WTC11 (cell line): ENCODE data around the gene CCDC141. TPM values are rescaled to one million over a fixed set of nuclear protein-coding genes. Genes with fewer than 3 reads are reported as not detected.
A peak's percentile ranks its signal among the peaks of the same experiment; 100 is the strongest.

Experiments used
- ATAC-seq: fragments of 200-7000 bp; cut with Tn5 transposase; 2 replicates; pipeline ENCODE4 v1.10.0; 2021; ENCODE audit warnings: mild to moderate bottlenecking, moderate library complexity
- CTCF ChIA-PET: fragments of 300-600 bp; sonication (Branson Sonifier 250); formaldehyde crosslinking; loops from one replicate; lab custom pipeline; 2021; ENCODE audit warnings: antibody characterized with exemption; lab: Charles Lee
- POLR2A ChIA-PET: fragments of 350-600 bp; sonication (Branson Sonifier 250); formaldehyde crosslinking; loops from one replicate; lab custom pipeline; 2021; ENCODE audit warnings: antibody characterized with exemption; lab: Charles Lee
- DNase-seq: peaks from one replicate; pipeline ENCODE4 v3.0.0; 2021; ENCODE audit warnings: low spot score
- H3K27ac Mint-ChIP-seq: 2 replicates; pipeline ENCODE4 v1.8.0; 2021; ENCODE audit warnings: mixed read lengths
- H3K27me3 Mint-ChIP-seq: 2 replicates; pipeline ENCODE4 v1.8.0; 2021; ENCODE audit warnings: low read depth, mild to moderate bottlenecking, moderate library complexity, mixed read lengths
- H3K36me3 Mint-ChIP-seq: 2 replicates; pipeline ENCODE4 v1.8.0; 2021; ENCODE audit warnings: mixed read lengths
- H3K4me1 Mint-ChIP-seq: 2 replicates; pipeline ENCODE4 v1.8.0; 2022; ENCODE audit warnings: mixed read lengths
- H3K4me3 Mint-ChIP-seq: 2 replicates; pipeline ENCODE4 v1.8.0; 2021; ENCODE audit warnings: mild to moderate bottlenecking, moderate library complexity, mixed read lengths
- H3K9me3 Mint-ChIP-seq: 2 replicates; pipeline ENCODE4 v1.8.0; 2021; ENCODE audit warnings: mixed read lengths
- CBFB ChIP-seq: sonication (generic); formaldehyde crosslinking; IDR thresholded peaks from 2 replicates; pipeline ENCODE4 v1.8.1; 2022; ENCODE audit warnings: mild to moderate bottlenecking, low read depth, missing genetic modification reagents
- FOXJ3 ChIP-seq: sonication (generic); formaldehyde crosslinking; IDR thresholded peaks from 2 replicates; pipeline ENCODE4 v1.9.0; 2021; ENCODE audit warnings: missing genetic modification reagents, mild to moderate bottlenecking, borderline replicate concordance
- PRRX2 ChIP-seq: fragments of 250-450 bp; sonication (Bioruptor Pico); IDR thresholded peaks from 2 replicates; pipeline ENCODE4 v1.8.0; 2021; ENCODE audit warnings: mild to moderate bottlenecking
- RELA ChIP-seq: sonication (generic); formaldehyde crosslinking; IDR thresholded peaks from 2 replicates; pipeline ENCODE4 v1.8.1; 2022; ENCODE audit warnings: missing genetic modification reagents, mild to moderate bottlenecking, borderline replicate concordance
- RORB ChIP-seq: fragments of 250-450 bp; sonication (Bioruptor Pico); IDR thresholded peaks from 2 replicates; pipeline ENCODE4 v1.9.0; 2021; ENCODE audit warnings: mild to moderate bottlenecking
- SMAD3 ChIP-seq: sonication (generic); formaldehyde crosslinking; IDR thresholded peaks from 2 replicates; pipeline ENCODE4 v1.8.0; 2022; ENCODE audit warnings: missing genetic modification reagents, mild to moderate bottlenecking, borderline replicate concordance
- SMAD4 ChIP-seq: sonication (generic); formaldehyde crosslinking; IDR thresholded peaks from 2 replicates; pipeline ENCODE4 v1.8.0; 2022; ENCODE audit warnings: mild to moderate bottlenecking, missing genetic modification reagents
- TCF7 ChIP-seq: sonication (generic); formaldehyde crosslinking; IDR thresholded peaks from 2 replicates; pipeline ENCODE4 v1.8.0; 2022; ENCODE audit warnings: mild to moderate bottlenecking, low read depth, missing genetic modification reagents, moderate library complexity
- ZNF263 ChIP-seq: sonication (generic); formaldehyde crosslinking; IDR thresholded peaks from 2 replicates; pipeline ENCODE4 v1.8.1; 2022; ENCODE audit warnings: low read depth, mild to moderate bottlenecking, moderate library complexity, missing genetic modification reagents
- total RNA-seq: library from RNA; stranded (reverse); gene quantifications from 3 replicates; pipeline ENCODE4 v1.2.3, GENCODE V29; 2021
- TF ChIP-seq, protein P1 (sequence below): sonication (generic); formaldehyde crosslinking; IDR thresholded peaks from 2 replicates; pipeline ENCODE4 v1.8.0; 2022; ENCODE audit warnings: mild to moderate bottlenecking, missing genetic modification reagents
- TF ChIP-seq, protein P2 (sequence below): fragments of 200-600 bp; IDR thresholded peaks from 2 replicates; pipeline ENCODE4 v1.8.0; 2022; ENCODE audit warnings: antibody characterized with exemption
- TF ChIP-seq, protein P3 (sequence below): sonication (generic); formaldehyde crosslinking; IDR thresholded peaks from 2 replicates; pipeline ENCODE4 v1.8.0; 2022; ENCODE audit warnings: missing genetic modification reagents
- TF ChIP-seq, protein P4 (sequence below): sonication (generic); formaldehyde crosslinking; IDR thresholded peaks from 2 replicates; pipeline ENCODE4 v1.8.0; 2023; ENCODE audit warnings: missing genetic modification reagents, mild to moderate bottlenecking, borderline replicate concordance
- TF ChIP-seq, protein P5 (sequence below): sonication (generic); formaldehyde crosslinking; IDR thresholded peaks from 2 replicates; pipeline ENCODE4 v1.8.0; 2023; ENCODE audit warnings: mild to moderate bottlenecking, missing genetic modification reagents
- TF ChIP-seq, protein P6 (sequence below): sonication (generic); formaldehyde crosslinking; IDR thresholded peaks from 2 replicates; pipeline ENCODE4 v1.8.1; 2022; ENCODE audit warnings: mild to moderate bottlenecking, moderate library complexity, missing genetic modification reagents

CCDC141 gene
- total RNA-seq, 1 experiment from 2014 or later = 8.5 TPM

DNA sequence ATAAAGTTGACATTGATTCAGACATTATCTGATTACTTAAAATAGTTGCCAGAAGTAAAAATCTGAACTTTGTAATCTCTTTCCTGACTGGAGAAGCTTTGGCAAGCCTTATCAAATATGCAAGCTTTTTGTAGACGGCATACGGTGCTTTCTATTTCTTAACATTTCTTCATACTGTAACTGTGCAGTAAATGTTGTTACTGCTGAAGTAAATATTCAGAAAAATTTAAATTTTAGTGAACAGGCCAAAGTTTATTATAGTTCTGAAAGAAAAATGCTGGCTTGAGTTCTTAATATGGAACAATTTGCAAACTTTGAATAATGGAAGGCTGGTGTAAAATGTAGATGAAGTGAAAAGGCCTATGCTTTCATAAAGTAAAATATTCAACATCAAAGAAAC is 244.5 kb downstream of the CCDC141 start (continued):
- TF ChIP-seq SMAD3 (CRISPR knock-in tag) = no peak
- TF ChIP-seq RORB = no peak
- TF ChIP-seq RELA (CRISPR knock-in tag) = no peak
- TF ChIP-seq, protein P1, sequence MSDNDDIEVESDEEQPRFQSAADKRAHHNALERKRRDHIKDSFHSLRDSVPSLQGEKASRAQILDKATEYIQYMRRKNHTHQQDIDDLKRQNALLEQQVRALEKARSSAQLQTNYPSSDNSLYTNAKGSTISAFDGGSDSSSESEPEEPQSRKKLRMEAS = no peak
- TF ChIP-seq, protein P2, sequence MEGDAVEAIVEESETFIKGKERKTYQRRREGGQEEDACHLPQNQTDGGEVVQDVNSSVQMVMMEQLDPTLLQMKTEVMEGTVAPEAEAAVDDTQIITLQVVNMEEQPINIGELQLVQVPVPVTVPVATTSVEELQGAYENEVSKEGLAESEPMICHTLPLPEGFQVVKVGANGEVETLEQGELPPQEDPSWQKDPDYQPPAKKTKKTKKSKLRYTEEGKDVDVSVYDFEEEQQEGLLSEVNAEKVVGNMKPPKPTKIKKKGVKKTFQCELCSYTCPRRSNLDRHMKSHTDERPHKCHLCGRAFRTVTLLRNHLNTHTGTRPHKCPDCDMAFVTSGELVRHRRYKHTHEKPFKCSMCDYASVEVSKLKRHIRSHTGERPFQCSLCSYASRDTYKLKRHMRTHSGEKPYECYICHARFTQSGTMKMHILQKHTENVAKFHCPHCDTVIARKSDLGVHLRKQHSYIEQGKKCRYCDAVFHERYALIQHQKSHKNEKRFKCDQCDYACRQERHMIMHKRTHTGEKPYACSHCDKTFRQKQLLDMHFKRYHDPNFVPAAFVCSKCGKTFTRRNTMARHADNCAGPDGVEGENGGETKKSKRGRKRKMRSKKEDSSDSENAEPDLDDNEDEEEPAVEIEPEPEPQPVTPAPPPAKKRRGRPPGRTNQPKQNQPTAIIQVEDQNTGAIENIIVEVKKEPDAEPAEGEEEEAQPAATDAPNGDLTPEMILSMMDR = no peak
- TF ChIP-seq, protein P3, sequence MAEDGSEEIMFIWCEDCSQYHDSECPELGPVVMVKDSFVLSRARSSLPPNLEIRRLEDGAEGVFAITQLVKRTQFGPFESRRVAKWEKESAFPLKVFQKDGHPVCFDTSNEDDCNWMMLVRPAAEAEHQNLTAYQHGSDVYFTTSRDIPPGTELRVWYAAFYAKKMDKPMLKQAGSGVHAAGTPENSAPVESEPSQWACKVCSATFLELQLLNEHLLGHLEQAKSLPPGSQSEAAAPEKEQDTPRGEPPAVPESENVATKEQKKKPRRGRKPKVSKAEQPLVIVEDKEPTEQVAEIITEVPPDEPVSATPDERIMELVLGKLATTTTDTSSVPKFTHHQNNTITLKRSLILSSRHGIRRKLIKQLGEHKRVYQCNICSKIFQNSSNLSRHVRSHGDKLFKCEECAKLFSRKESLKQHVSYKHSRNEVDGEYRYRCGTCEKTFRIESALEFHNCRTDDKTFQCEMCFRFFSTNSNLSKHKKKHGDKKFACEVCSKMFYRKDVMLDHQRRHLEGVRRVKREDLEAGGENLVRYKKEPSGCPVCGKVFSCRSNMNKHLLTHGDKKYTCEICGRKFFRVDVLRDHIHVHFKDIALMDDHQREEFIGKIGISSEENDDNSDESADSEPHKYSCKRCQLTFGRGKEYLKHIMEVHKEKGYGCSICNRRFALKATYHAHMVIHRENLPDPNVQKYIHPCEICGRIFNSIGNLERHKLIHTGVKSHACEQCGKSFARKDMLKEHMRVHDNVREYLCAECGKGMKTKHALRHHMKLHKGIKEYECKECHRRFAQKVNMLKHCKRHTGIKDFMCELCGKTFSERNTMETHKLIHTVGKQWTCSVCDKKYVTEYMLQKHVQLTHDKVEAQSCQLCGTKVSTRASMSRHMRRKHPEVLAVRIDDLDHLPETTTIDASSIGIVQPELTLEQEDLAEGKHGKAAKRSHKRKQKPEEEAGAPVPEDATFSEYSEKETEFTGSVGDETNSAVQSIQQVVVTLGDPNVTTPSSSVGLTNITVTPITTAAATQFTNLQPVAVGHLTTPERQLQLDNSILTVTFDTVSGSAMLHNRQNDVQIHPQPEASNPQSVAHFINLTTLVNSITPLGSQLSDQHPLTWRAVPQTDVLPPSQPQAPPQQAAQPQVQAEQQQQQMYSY (CRISPR knock-in tag) = no peak
- no peak for TF ChIP-seq TCF7 (CRISPR knock-in tag)
- no peak for TF ChIP-seq FOXJ3 (CRISPR knock-in tag)

DNA sequence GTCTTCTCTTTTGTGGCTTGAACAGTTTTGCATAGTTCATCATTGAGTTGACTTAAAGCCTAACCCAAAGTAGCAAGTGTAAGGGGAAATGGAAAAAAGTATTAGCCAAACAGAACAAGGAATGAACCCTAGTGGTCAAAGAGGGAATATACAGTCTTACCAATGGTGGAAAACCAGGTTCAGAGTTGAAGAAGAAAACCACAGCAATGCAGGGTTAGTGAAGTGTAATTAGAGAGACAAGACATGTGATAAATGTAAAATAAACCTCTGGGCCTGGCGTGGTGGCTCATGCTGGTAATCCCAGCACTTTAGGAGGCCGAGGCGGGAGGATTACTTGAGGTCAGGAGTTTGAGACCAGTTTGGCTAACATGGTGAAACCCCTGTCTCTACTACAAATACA is 245.1 kb downstream of the CCDC141 start:
- DNase-seq = no peak
- no peaks in the 10 kb centered on the region for H3K27me3 Mint-ChIP-seq
- peak overlapping the region; percentile 39; the same call in 1 of the 2 replicates for H3K27ac Mint-ChIP-seq
- peak; percentile 89 for ATAC-seq
- H3K4me1 Mint-ChIP-seq = no peaks in the 10 kb centered on the region
- TF ChIP-seq SMAD4 (CRISPR knock-in tag) = no peak
- TF ChIP-seq, protein P2 = peak; percentile 87
- POLR2A ChIA-PET = no interaction called here
- H3K36me3 Mint-ChIP-seq = no peaks in the 10 kb centered on the region
- H3K9me3 Mint-ChIP-seq = no peaks in the 10 kb centered on the region
- CTCF ChIA-PET = interaction anchor here (1.0 to 1.6 kb wide), 3 partner anchors 8 to 104 kb away, joined by 3 to 5 read pairs (median 4); no protein-coding TSS in a partner anchor
- no peak overlapping the region for H3K4me3 Mint-ChIP-seq

DNA sequence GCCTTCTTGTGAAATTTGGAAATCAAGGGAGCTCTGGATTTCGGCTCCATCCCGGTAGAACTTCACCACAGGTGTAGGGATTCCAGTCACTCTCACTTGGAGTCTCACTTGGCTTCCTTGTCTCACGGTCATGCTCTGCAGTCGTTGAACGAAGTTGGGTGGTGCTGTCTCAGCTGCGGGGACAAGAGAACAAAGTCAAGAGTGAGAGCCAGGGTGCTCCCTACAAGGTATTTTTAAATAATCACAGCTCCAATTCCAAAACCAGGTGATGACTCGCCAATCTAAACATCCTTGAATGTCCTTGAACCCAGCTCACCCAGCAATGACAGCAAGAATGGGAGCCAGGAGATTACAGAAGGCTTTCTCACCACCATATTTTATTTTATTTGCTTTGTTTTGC is 249.4 kb downstream of the CCDC141 start:
- H3K4me3 Mint-ChIP-seq = no peak overlapping the region
- no peaks in the 10 kb centered on the region for H3K9me3 Mint-ChIP-seq
- POLR2A ChIA-PET = no interaction called here
- ATAC-seq (no peak), DNase-seq (no peak)
- H3K27ac Mint-ChIP-seq = no peak overlapping the region
- H3K27me3 Mint-ChIP-seq = no peaks in the 10 kb centered on the region
- 0 out of 2 replicates have a peak, but pooled peaks cover 5% of the 10 kb centered on the region for H3K36me3 Mint-ChIP-seq
- H3K4me1 Mint-ChIP-seq = peaks cover 5% of the 10 kb centered on the region
- CTCF ChIA-PET = interaction anchor here (0.7 to 1.1 kb wide), 3 partner anchors 11 to 544 kb away, joined by 3 read pairs; no protein-coding TSS in a partner anchor
- TF ChIP-seq, protein P4, sequence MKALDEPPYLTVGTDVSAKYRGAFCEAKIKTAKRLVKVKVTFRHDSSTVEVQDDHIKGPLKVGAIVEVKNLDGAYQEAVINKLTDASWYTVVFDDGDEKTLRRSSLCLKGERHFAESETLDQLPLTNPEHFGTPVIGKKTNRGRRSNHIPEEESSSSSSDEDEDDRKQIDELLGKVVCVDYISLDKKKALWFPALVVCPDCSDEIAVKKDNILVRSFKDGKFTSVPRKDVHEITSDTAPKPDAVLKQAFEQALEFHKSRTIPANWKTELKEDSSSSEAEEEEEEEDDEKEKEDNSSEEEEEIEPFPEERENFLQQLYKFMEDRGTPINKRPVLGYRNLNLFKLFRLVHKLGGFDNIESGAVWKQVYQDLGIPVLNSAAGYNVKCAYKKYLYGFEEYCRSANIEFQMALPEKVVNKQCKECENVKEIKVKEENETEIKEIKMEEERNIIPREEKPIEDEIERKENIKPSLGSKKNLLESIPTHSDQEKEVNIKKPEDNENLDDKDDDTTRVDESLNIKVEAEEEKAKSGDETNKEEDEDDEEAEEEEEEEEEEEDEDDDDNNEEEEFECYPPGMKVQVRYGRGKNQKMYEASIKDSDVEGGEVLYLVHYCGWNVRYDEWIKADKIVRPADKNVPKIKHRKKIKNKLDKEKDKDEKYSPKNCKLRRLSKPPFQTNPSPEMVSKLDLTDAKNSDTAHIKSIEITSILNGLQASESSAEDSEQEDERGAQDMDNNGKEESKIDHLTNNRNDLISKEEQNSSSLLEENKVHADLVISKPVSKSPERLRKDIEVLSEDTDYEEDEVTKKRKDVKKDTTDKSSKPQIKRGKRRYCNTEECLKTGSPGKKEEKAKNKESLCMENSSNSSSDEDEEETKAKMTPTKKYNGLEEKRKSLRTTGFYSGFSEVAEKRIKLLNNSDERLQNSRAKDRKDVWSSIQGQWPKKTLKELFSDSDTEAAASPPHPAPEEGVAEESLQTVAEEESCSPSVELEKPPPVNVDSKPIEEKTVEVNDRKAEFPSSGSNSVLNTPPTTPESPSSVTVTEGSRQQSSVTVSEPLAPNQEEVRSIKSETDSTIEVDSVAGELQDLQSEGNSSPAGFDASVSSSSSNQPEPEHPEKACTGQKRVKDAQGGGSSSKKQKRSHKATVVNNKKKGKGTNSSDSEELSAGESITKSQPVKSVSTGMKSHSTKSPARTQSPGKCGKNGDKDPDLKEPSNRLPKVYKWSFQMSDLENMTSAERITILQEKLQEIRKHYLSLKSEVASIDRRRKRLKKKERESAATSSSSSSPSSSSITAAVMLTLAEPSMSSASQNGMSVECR = no peak
- TF ChIP-seq PRRX2 (no peak), ZNF263 (CRISPR knock-in tag) (no peak), CBFB (CRISPR knock-in tag) (no peak)
- TF ChIP-seq, protein P5, sequence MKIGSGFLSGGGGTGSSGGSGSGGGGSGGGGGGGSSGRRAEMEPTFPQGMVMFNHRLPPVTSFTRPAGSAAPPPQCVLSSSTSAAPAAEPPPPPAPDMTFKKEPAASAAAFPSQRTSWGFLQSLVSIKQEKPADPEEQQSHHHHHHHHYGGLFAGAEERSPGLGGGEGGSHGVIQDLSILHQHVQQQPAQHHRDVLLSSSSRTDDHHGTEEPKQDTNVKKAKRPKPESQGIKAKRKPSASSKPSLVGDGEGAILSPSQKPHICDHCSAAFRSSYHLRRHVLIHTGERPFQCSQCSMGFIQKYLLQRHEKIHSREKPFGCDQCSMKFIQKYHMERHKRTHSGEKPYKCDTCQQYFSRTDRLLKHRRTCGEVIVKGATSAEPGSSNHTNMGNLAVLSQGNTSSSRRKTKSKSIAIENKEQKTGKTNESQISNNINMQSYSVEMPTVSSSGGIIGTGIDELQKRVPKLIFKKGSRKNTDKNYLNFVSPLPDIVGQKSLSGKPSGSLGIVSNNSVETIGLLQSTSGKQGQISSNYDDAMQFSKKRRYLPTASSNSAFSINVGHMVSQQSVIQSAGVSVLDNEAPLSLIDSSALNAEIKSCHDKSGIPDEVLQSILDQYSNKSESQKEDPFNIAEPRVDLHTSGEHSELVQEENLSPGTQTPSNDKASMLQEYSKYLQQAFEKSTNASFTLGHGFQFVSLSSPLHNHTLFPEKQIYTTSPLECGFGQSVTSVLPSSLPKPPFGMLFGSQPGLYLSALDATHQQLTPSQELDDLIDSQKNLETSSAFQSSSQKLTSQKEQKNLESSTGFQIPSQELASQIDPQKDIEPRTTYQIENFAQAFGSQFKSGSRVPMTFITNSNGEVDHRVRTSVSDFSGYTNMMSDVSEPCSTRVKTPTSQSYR = no peak
- TF ChIP-seq, protein P6, sequence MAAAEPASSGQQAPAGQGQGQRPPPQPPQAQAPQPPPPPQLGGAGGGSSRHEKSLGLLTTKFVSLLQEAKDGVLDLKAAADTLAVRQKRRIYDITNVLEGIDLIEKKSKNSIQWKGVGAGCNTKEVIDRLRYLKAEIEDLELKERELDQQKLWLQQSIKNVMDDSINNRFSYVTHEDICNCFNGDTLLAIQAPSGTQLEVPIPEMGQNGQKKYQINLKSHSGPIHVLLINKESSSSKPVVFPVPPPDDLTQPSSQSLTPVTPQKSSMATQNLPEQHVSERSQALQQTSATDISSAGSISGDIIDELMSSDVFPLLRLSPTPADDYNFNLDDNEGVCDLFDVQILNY (CRISPR knock-in tag) = no peak
